Central memory CD4-positive, alpha-beta T cell (primary cell): ENCODE data around the gene MYOD1.

Experiments
- DNase-seq: peaks from one replicate; pipeline ENCODE4 v3.0.0; 2022

The MYOD1 gene

DNA sequence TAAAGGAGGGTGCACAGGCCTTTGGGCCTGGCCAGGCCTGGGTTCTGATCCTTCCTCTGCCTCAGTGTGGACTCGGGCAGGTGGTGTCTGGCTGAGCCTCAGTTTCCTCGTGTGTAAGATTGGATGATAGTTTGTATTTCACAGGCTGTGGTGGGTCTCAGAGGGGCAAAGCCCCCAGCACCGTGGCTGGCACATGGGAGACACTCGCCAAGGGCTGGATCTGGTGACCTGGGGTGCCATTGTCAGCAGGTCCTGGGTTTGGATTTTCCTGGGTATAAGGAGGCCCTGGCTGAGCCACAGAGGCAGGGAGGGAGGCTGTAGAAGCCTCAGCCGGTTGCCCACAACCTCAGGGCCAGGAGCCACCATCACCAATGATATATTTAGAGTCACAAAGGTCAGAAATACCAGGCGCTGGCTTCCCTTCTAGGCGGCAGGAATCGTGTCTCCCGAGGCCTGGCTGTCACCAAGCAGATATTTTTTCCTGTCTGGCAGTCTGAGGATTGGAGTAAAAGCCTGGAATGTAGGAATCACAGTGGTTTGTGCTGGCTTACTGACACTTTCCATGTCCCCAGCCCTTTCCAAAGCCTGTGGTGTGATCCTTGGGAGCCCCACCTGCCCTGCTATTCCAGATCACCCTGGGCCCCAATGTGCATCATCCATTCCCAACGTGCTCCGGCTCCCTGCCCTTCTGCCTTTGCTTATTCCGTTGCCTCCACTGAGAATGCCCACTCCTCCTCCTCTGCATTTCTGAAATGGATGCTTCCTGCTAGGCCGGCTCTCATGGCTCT, 30.8 kb downstream of the MYOD1 start:
- DNase-seq: no peak

DNA sequence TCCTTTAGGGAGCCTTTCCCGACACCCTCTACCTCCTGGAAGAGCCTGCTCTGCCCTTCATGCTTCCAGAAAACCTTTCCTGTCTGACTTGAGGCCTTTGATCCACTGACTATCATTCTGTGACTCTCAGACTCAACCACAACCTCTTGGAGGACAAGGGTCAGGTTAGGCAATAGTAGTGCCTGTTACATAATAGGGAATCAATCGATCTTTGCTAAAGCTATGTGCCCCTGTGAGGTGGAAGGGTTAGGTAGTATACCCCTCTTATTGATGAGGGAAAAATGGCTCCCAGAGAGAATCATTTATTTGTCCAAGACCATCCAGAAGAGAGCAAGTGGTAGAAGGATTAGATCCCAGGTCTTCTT, 31.4 kb downstream of the MYOD1 start:
- DNase-seq: no peak

DNA sequence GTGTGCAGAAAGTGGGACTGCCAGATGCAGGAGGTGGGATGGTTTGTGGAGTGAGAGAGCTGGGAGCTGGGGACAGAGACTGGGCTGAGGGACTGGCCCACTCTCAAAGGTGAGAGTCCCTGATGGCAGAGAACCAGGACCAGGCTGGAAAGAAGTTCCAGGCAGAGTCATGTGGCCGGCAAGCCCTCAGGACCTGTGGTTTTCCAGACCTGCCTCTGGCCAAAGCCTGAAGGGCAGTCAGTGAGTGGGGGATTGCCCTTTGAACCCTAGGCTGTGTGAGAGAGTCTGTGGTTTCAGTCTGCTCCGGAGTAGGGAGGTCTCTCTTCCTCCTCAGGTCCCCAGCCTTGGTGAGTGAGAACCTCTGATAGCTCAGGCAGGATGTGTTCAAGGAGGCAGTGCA, 32.2 kb downstream of the MYOD1 start:
- no peak for DNase-seq

DNA sequence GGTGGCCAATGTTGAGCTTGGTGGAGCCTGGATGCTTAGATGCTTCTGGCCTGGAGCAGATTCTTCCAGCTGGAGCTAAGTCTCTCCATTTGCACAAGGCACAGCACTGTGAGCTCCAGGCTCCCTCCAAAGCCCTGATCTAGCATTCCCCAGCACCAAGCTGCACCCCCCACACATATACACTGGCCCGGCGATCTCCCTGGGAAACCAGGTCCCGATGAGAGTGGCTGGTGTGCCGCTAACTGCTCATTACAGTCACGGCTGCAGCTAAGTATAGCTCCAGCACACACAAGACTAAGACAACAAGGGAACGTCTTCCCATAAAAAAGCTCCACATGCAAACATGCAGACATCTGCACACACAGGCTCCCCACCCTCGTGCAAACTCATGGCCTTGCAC, 32.8 kb downstream of the MYOD1 start:
- DNase-seq: no peak

DNA sequence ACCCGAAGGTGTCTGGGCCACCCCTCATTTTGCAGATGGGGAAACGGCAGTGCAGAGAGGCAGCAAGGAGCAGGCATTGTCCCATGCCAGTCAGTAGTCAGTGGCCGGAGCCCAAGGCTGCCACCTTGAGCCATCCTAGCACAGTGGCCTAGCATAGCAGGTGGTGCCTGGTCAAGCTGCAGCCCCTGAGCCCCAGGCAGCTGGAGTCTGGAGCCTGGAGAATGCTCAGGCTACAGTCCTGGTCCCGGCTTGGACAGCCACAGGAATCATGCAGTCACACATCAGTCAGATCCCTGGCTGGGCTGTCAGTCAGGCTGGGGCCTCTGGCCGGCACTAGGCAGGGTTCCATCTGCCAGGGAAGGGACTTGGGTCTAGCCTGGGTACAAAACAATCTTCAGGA, 33.8 kb downstream of the MYOD1 start:
- no peak for DNase-seq

DNA sequence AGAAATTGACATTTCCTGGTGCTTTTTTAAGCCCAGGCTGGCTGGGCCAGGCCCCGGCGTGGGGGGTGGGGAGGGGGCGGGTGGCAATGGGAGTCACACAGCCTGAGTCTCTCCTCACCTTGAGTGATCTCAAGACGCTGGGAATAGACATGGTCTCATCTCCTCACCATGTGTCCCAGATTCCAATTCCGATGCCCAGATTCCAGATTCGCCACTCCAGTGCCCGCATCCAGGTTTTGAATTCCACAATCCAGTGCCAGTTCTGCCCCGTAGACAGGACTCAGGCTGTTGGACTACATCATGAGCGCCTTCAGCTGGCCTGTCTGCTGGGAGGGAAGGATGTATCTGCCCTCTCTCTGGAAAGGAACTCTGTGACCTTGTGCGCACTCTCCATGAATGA, 34.3 kb downstream of the MYOD1 start:
- DNase-seq: no peak

DNA sequence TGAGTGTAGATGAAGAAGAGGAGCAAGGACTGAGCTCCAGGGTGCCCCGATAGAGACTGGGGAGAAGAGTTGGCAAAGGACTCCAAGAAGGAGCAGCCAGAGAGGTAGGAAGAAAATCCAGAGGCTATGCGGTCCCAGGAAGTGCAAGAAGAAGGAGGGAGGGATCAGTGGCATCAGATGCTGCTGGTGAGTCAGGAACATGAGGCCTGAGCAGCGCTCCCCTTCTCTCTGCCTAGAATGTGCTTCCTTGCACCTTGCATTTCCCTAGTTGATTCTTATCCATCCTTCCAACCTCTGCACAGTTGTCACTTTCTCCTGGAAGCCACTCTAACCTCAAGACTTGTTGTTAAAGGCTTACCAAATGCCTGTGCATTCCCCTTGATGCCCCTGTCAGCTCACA, 36.5 kb downstream of the MYOD1 start:
- no peak for DNase-seq

DNA sequence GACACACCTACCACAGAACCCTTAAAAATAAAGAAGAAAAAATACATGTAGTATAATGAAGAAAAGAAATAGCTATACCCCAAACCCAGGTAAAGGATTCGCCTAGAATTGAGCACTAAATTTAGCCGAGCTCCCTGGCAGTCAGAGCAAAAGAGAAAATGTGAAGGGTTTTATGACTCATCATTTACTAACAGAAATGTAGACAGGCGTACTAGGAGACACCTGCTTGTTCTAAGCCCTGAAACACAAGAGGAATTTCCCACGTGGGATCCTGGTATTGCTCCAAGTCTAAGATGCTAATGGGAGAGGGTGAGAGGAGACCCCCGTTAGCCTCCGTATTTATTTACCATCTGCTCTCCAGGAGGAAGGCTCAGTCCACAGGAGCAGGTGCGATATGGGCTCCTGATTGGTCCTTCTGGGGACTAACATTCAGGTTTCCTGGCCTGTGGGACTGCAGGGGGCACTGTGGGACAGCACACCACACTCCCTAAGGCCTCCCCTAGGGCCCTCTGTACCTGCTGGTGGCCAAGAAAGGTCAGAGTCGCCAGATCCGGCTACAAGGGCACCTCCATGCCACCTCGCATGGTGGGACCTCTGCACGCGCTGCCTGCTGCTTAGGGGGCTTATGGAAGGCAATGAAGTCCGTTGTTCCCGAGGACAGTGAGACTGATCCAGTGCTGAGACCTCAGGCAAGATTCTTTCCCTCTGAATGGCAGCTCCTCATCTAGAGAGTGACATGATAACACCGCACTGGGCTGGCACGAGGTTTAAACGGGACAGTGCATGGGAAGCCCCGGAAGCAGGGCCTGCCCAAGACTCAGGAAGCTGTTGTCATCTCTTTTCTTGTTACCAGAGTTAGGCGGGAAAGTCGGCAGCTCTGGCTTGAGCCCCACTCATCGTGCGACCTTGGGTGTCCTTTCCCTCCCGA, 41.0 kb downstream of the MYOD1 start:
- no peak for DNase-seq

DNA sequence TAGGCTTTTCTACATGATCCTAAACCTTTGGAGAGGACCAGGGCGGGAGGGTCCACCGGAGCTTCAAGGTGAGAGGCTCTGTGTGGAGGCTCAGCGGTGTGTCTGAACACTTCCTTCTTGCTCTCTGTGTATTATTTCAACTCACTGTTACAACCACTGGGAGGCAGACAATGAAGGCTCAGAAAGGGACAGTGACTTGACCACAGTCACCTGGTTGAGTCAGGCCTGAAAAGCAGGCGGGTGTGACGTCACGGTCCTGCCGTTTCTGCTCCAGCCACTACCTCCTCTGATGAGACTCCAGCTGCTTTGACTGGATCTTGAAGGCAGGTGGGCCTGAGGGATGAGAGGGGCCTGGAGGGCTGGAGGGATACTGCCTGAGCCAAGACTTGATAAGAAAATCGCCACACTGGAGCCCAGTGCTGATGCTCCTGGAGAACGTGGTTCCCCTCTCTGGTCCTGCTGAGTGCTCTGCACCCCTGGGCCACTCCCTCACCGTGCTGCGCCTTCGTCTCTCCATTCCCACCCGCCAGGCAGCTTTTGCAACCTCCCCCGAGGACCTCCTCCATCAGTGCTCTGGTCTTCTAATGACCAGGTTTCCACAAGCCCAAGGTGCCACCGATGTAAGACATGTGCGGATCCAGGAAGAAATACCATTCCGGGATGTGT, 43.1 kb downstream of the MYOD1 start:
- DNase-seq: no peak

DNA sequence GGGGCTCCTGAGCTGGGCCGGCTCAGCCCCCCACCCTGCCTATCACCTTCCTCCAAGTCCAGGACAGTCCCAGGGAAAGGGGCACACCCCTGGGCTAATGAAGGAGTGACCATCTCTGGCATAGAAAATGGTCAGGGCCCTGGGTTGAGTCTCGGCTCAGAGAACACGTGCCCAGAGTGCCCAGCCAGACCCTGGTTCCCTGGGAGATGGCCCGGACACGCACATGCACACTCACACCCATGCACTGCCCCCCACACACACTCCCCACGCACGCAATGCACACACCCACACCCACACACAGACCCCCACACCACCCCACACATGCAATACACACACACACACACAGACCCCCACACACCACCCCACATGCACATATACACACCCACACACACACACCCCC, 43.9 kb downstream of the MYOD1 start:
- DNase-seq: no peak

DNA sequence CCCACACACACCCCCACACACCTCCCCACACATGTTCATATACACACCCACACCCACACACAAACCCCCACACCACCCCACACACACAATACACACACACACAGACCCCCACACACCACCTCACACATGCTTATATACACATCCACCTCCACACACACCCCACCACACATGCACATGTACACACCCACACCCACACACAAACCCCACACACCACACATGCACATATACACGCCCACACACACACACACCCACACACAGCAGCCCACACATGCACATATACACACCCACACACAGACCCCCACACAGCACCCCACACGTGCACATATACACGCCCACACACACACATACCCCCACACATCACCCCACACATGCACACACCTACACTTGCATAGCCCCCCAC, 44.3 kb downstream of the MYOD1 start:
- no peak for DNase-seq

DNA sequence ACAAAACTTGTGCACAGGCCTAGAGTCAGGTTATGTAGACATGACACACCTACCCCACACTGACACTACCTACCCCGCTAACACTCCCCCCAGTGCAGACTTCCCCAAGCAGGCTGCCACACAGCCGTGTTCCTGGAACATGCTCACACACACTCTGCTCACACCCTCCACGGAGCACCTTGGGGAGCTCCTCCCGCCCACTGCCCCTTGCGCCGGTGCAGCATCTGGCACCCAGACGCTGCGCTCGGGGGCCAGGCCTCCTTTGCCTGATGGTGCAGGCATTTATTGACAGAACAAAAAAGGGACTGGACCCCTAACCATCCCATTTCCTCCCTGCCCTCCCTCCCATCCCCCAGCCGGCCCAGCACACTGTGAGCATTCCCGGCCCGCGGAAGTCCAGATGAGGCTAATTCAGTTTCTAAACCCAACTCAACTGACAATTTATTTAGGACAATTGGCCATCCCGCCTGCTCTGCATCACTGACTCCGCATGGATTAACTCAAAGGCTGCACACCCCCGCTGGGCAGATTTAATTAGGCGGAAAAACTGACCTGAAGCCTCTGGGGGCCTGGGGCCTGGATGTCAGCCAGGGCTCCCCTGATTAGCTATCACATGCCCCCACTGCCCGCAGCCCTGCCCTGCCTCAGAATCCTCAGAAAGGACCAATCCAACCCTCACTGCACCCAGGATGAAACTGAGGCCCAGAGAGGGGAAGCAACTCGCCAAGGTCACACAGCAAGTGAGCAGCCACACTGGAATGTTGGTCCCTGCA, 45.3 kb downstream of the MYOD1 start:
- DNase-seq: no peak

DNA sequence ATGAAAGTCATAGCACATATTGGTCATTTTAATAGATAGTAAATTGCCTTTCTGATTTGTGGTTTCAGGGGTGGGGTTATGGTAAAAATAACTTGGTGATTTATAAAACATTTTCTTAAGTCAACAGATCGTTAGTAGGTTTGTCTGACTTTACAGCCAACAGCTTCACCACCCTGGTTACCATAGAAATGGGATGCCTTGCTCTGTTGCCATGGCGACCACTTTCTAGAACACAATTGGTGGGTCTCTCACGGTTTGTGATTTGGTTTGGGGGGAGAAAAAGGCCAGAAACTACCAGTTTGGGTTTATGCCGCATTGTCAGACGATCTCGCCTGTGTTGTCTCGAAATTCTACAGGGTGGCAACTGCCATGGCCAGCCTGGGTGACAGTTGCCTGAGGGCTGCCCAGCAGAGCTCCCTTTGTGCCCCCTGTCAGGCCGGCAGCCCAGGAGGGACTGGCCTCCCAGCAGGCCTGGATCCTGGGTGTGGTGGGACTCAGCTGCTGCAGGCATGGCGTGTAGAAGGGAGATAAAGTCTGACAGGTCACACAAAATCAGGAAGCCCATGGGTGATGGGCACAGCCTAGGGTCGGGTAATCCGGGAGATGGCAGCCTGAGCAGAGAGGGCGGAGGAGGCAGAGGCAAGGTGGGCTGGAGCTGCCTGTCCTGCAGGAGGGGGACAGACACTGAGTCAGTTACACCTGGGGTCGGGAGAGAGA, 46.1 kb downstream of the MYOD1 start:
- DNase-seq: no peak

DNA sequence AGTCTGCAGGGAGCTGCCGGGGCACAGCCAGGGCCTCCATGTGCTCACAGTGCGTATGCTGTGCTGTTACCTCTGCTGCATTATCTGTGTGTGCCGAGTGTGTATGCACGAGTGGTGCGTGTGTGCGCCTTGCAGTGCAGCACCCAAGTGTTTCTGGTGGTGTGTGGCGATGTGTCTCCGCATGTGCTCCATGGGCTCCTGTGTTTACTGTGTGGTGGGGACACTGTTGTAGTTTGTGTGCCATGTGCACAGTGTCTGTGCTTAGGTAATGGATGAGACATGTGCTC, 46.6 kb downstream of the MYOD1 start:
- DNase-seq: no peak

DNA sequence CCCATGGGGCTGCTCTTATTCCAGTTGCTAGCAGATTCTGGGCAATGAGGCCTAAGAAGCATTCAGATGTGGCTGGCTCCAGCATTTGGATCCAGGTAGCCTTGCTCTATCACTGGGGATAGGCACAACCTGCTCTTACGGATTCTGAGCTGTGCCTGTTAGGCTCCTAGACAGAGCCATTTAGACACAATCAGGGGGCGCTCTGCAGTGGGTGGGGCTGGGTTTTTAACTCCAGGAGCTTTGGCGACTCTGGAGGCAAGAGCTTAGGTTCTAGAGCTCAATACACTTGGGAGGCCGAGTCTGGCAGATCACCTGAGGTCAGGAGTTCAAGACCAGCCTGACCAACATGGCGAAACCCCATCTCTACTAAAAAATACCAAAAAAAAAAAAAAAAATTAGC, 47.2 kb downstream of the MYOD1 start:
- DNase-seq: no peak

DNA sequence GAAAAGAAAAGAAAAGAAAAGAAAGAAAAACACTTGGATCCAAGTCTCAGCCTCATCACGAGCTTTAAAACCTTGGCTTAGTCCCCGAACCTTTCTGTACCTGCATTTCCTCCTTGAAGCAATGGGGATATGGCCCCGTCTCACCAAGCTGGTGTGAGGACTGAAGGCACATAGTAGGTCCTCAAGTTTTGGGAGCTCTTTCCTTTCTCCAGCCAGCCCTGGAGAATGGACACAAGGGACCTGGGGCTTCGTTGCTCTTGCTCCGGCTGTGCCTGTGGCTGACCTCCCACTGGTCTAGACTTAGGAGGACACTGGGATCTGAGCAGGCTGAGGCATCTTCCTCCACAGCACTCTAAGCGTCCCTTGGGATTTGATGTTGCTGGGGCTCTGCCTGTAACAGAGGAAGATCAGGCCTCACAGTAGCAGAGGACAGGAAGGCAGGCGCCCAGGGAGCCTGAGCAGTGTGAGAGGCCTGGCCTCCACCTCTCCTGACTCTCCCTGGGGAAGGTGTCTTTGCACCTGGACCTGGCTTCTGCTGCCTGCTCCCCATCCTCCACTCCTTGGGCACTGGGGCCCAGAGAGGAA, 48.0 kb downstream of the MYOD1 start:
- no peak for DNase-seq

DNA sequence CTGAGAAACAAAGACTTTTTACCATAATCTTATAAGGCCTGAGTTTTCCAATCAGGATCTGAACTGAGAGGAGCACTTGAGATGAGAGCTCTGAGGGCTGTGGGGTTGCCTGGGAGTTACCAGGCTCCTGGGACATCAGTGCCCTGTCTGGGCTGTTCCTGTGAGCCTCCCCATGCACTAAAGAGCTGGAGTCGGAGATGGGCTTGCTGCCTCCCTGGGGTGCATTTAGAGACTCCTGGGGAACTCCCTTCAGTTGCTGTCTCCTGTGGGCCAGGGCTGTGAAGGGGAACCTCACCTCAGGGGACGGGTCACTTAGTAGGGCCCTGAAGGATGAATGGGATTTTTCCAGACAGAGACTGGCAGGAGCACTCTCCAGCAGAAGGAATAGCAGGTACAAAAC, 48.5 kb downstream of the MYOD1 start:
- no peak for DNase-seq

DNA sequence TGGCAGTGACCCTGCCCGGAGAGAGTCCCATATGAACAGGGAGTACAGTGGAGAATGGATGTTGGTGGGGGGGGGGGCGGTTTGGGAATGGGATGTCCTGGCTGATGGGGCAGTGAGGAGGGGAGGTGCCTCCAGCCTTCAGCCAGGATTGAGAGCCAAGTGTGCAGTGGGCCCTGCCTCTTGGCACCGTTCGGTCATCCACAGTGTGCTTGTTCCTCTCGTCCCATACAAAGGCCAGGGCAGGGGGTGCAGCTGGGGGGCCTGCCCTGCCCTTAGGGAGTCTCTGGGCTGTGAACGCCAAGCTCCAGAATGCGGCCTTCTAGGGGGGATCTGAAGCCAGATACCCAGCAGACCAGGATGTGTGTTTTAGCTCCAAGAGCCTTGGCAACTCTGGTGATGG, 49.2 kb downstream of the MYOD1 start:
- no peak for DNase-seq

DNA sequence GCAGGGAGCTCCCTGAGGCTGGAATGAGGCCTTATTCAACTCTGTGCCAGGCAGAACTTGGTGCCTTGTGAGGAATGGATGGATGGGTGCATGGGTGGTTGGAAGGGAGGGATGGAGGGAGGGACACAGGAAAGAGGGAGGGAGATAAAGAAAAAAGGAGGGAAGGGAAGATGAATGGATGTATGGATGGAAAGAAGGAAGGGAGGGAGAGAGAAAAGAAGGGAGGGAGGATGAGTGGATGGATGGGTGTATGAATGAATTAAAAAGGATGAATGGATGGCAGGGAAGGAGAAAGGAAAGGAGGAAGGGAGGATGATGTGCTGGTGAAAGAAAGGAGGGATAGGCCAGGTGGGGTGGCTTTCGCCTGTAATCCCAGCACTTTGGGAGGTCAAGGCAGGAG, 49.8 kb downstream of the MYOD1 start:
- DNase-seq: no peak

DNA sequence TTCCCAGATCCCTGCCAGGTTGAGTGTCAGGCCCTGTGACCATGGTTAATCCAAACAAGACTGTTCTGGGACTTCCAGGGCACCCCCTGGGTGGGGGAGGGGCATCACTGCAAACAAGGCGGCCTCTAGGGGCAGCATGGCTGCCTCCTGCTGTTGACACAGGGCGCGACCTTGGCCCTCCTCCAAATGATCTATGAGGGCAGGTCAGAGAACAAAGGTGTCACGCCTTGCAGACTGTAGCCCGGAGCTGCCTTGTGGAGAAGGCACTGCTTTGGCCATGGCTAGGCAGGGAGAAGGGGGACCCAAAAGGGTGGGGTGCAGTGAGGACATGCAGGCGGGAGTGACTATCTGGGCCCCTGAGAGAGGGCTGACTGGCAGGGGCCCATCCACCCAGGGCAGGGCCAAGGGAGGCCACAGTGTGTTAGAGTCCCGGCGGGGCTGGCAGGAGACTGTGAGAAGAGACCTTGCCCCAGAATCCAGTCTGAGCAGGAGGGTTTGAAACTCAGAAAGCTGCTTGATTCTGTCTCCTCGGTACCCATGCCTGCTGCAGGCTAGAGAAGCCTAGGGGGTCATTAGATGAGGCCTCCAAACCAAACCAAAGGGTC, 50.8 kb downstream of the MYOD1 start:
- DNase-seq: no peak

DNA sequence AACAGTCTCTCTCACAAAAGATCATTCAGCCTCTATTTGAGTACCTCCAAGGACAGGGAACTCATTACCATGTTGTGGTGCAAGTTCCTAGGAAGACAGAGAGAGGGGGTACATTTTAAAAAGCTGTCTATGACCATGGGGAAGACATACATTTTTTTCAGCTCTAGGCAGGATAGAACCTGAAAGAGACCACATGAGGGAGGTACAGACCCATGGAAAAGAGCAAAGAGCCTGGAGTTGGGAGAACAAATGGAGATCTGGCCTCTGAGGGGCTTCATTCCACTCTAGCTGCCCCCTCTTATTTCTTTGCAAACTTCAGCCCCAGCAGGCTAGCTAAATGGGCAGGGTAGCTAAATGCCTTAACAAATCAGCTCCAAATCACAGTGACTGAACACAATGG, 51.5 kb downstream of the MYOD1 start:
- DNase-seq: no peak

DNA sequence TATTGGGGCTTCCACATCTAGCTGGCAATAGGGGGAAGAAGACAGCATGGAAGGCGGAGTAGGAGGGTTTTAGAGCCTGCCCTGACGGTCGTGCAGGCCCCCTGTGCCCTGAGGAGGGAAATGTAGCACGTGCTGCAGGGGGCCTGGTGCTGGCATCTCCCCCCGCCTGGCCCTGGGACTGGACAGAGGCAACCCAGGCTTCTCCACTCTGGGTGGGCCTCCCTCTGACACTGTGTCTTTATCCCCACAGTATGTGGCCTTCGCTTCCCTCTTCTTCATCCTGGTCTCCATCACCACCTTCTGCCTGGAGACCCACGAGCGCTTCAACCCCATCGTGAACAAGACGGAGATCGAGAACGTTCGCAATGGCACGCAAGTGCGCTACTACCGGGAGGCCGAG, 52.0 kb downstream of the MYOD1 start:
- DNase-seq: no peak
